ENCODE measurements around the gene GPR15. TPM values are rescaled to one million over a fixed set of nuclear protein-coding genes. Genes with fewer than 3 reads are reported as not detected.

The GPR15 gene
- total RNA-seq, 2 donors from 2014 or later, result not detected

DNA sequence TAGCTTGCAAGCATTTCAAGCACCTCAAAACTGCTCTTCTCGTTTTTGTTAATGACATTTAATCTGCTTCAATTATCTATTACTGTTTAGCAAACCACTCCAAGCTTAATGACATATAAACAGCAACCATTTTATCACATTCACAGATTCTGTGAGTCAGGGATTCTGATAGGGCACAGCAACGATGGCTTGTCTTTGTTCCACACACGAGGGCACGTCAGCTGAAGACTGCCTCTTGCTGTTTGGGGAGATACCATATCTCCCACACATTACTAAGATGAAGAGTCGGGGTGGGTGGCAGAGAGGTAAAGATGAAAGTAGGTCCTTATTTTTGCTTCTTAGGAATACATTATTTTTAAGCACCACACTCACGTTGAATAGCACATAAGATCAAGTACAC is 42.4 kb downstream of the GPR15 start:
- Mint-ChIP-seq H3K9me3 (no peaks in the 10 kb centered on the region), H3K4me1 (peaks cover 13% of the 10 kb centered on the region), H3K4me3 (no peak overlapping the region), H3K36me3 (ENCODE audit: low read depth) (peaks cover 20% of the 10 kb centered on the region), H3K27ac (no peak overlapping the region), H3K27me3 (ENCODE audit: insufficient read depth) (no peaks in the 10 kb centered on the region)
- Histone ChIP-seq H3K9me3 (ENCODE audit: control insufficient read depth, low read length) (no peaks in the 10 kb centered on the region), H3K27me3 (ENCODE audit: control insufficient read depth, insufficient read depth, low read length, poor library complexity, severe bottlenecking) (no peaks in the 10 kb centered on the region), H3K36me3 (ENCODE audit: control insufficient read depth, insufficient read depth, low read length) (peaks cover 13% of the 10 kb centered on the region), H3K4me1 (ENCODE audit: control insufficient read depth, insufficient read depth, low read length) (no peaks in the 10 kb centered on the region), H3K4me3 (ENCODE audit: low read length) (no peak overlapping the region), H3K9ac (ENCODE audit: extremely low read depth, low read length, poor library complexity, severe bottlenecking) (no peak overlapping the region), H3K27ac (ENCODE audit: low read depth, low read length) (no peak overlapping the region)
- 59 to 78% methylated on average over 1 to 4 of the region's 6 CpGs for WGBS, 2 experiments (ENCODE audit: insufficient coverage in 1 of 2, insufficient read length in 1 of 2)
- TF ChIP-seq, protein P1, sequence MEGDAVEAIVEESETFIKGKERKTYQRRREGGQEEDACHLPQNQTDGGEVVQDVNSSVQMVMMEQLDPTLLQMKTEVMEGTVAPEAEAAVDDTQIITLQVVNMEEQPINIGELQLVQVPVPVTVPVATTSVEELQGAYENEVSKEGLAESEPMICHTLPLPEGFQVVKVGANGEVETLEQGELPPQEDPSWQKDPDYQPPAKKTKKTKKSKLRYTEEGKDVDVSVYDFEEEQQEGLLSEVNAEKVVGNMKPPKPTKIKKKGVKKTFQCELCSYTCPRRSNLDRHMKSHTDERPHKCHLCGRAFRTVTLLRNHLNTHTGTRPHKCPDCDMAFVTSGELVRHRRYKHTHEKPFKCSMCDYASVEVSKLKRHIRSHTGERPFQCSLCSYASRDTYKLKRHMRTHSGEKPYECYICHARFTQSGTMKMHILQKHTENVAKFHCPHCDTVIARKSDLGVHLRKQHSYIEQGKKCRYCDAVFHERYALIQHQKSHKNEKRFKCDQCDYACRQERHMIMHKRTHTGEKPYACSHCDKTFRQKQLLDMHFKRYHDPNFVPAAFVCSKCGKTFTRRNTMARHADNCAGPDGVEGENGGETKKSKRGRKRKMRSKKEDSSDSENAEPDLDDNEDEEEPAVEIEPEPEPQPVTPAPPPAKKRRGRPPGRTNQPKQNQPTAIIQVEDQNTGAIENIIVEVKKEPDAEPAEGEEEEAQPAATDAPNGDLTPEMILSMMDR (conservative IDR thresholded peaks at IDR 0.05), result no peak
- DNase-seq, result no peak

DNA sequence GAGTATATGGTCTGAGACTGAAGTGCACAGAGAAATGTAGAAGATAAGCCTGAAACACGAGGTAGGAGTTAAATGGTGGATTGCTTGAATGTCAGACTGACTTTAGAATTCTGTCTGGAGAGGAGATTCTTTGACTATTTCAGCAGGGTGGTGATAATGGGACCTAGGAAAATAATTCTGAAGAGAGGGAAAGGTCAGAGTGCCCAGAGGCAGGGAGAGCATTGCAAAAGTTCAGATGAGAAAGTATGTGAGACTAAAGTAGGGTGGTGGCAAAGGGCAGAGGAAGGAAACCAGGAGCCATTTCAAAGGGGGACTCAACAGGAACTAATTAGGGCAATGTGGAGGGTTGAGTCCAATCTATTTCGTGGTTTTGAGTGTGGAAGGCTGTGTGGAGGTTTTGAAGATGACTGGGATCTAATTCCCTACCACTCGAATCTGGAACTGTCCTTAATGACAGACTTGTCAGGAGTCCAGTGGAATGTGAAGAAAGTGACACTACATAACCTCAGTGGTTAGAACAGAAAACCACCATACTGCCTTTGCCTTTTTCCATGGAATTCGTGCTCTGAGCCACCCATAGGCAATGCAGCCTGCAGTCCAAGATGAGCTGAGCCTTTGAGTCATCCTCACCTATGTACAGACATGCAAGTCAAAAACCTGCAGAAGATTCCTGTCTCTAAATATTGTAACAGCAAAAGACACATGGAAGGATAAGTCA is 45.6 kb downstream of the GPR15 start:
- Mint-ChIP-seq H3K27ac (no peak overlapping the region), H3K9me3 (no peaks in the 10 kb centered on the region), H3K4me3 (no peak overlapping the region), H3K27me3 (ENCODE audit: insufficient read depth) (no peaks in the 10 kb centered on the region), H3K36me3 (ENCODE audit: low read depth) (peaks cover 32% of the 10 kb centered on the region), H3K4me1 (peaks cover 13% of the 10 kb centered on the region)
- Histone ChIP-seq H3K4me3 (ENCODE audit: low read length) (no peak overlapping the region), H3K9me3 (ENCODE audit: control insufficient read depth, low read length) (no peaks in the 10 kb centered on the region), H3K27ac (ENCODE audit: low read depth, low read length) (no peak overlapping the region), H3K36me3 (ENCODE audit: control insufficient read depth, insufficient read depth, low read length) (peaks cover 29% of the 10 kb centered on the region), H3K9ac (ENCODE audit: extremely low read depth, low read length, poor library complexity, severe bottlenecking) (no peak overlapping the region), H3K4me1 (ENCODE audit: control insufficient read depth, insufficient read depth, low read length) (no peaks in the 10 kb centered on the region), H3K27me3 (ENCODE audit: control insufficient read depth, insufficient read depth, low read length, poor library complexity, severe bottlenecking) (no peaks in the 10 kb centered on the region)
- no peak for DNase-seq
- TF ChIP-seq, protein P1 (conservative IDR thresholded peaks at IDR 0.05), result no peak
- 92 to 93% methylated on average over 4 of the region's 4 CpGs for WGBS, 2 experiments (ENCODE audit: insufficient coverage in 1 of 2, insufficient read length in 1 of 2)

DNA sequence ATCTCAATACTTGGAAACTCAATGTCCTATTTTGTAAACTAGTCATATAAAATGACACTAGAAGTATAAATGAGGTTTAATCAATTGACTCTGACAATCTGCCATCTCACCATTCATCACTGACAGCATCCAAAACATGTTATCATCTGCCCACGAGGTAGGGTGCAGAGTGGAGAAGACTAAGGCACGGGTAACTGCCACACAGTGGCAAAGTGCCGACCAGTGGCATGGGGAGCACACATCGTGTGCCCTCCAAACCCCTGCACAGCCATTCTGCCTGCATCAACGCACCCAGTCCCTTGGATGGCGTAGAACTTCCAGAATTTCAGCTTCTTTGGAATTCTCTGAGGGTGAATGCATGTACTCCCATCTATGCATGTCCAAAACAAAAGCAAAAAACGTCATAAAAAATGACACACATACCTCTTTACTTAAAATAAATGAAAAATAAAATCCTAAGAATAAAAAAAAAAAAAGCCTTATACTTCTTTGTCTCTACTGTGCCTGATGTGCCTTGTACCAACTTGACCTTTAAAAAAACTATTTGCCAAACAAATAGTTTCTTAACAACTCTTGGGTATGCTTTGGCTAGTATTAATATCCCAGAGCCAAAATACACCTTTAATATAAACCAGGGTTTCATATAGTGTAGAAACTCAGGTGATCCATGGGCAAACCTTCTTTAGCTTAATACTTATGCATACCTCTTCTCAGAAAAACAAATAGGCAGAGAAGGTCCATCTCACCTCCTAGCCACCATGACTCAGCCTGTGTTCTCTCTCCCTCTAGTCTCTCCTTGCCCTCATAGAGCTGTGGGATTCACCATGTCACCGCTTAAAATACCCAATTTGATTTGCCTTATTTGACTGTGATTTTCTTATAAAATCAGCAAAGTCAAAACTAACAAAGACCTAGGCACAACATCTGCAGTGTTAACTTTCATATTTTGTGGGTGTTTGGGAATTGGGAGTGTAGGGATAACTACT is 48.9 kb downstream of the GPR15 start:
- H3K4me3 Mint-ChIP-seq, result no peak overlapping the region
- WGBS, 2 experiments (ENCODE audit: insufficient coverage in 1 of 2, insufficient read length in 1 of 2), result 93 to 95% methylated on average over 6 to 8 of the region's 8 CpGs
- H3K27me3 Mint-ChIP-seq (ENCODE audit: insufficient read depth), result no peaks in the 10 kb centered on the region
- Histone ChIP-seq H3K9ac (ENCODE audit: extremely low read depth, low read length, poor library complexity, severe bottlenecking) (no peak overlapping the region), H3K4me1 (ENCODE audit: control insufficient read depth, insufficient read depth, low read length) (no peaks in the 10 kb centered on the region), H3K4me3 (ENCODE audit: low read length) (no peak overlapping the region), H3K27ac (ENCODE audit: low read depth, low read length) (no peak overlapping the region), H3K36me3 (ENCODE audit: control insufficient read depth, insufficient read depth, low read length) (peaks cover 46% of the 10 kb centered on the region), H3K27me3 (ENCODE audit: control insufficient read depth, insufficient read depth, low read length, poor library complexity, severe bottlenecking) (no peaks in the 10 kb centered on the region), H3K9me3 (ENCODE audit: control insufficient read depth, low read length) (no peaks in the 10 kb centered on the region)
- no peak for DNase-seq
- H3K9me3 Mint-ChIP-seq, result no peaks in the 10 kb centered on the region
- peaks cover 57% of the 10 kb centered on the region for H3K36me3 Mint-ChIP-seq (ENCODE audit: low read depth)
- peaks cover 3% of the 10 kb centered on the region for H3K4me1 Mint-ChIP-seq
- TF ChIP-seq, protein P1 (conservative IDR thresholded peaks at IDR 0.05), result no peak
- no peak overlapping the region for H3K27ac Mint-ChIP-seq
